LoVo (cell line): Measurements from ENCODE around the gene AMPH.
"Not testable (repeated sequence)": the region's sequence is repeated elsewhere in the genome, so short reads cannot be mapped to it uniquely, and the experiment has no call there.

ENCODE experiments used
- DNase-seq: peaks from one replicate; pipeline ENCODE4 v3.0.0-alpha.2; 2016; ENCODE audit warnings: low spot score

Gene AMPH

DNA sequence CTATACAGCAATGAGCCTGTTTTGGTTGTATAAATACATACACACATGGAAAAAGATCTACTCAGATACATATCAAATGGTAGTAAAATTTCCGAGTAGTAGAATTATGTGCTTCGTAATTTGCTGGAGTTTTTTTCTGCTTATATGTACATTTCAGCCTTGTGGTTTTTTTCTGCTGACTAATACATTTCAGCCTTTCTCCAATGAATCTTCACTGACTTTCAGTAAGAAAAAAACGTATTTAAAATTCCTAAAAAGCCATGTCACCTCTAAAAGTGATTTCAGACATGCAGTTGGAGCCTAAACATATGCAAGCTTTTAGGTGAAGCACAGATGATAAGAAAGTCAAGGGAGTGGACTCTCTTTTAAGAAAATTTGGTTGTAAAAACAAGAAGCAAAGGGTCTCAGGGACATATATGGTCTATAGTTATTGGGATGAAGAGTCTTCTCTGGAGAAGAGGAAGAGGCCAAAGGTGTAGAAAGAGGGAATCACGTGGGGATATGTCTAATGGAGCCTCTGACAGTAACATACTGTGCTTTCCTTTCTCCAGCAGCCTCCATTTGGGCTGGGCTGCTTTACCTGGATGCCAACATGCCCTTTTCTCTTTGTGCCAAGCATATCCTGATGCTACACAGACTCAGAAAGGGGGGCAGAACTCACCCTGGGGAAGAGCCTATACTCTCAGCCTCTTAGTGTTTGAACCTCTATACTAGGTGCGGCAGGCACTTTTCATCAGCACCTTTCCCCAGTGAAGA is 2.4 kb downstream of the AMPH start:
- no peak for DNase-seq

DNA sequence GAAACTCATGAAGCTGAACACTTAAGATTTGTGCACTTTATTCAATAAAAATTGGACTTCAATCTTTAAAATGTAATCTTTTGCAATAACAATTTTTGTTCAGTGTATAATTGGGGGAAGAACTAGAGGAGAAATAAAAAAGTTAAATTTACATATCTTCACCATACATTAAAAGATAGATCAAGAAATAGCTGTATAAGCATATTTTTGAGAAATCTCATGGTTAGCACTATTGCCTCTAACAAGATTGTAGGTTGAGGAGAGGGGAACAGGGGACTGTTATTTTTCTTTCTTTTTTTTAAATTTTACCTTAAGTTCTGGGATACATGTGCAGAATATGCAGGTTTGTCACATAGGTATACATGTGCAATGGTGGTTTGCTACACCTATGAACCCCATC is 5.3 kb downstream of the AMPH start:
- no peak for DNase-seq

DNA sequence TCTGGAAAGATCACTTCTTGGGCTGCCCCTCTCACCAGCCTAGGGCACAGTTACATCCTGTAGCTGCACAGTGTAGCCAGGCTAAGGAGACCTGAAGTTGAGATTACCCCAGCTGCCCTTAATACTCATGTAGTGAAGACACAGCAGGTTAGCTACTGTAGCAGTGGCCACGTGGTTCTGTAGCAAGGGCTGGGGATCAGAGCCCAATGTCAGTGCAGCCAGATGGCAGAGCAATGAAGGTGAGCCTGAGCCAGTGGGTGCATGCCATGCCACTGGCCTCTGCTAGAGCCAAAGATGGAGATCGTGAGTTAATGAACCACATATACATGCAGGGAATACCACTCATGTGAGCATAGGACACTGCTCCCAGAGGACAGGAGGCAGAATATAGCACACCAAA is 15.5 kb downstream of the AMPH start:
- DNase-seq, result no peak

DNA sequence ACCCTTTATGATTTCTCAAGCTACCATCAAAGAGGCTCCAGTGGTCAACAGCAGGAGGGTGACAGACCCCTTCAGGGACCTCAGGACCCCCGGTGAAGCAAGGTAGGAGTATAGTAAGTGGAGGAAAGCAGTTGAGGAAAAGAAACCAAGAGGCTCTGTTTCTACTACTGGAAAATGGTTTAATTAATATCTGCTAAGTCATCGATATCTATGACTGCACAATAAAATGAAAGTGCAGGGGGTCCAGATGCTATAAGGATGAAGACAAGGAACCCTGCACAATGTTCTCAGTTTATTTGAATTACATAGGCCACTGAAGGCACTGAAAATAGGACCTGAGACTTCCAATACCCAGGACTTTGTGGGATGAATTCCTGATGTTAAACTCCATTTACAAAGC is 23.7 kb downstream of the AMPH start:
- DNase-seq, result no peak

DNA sequence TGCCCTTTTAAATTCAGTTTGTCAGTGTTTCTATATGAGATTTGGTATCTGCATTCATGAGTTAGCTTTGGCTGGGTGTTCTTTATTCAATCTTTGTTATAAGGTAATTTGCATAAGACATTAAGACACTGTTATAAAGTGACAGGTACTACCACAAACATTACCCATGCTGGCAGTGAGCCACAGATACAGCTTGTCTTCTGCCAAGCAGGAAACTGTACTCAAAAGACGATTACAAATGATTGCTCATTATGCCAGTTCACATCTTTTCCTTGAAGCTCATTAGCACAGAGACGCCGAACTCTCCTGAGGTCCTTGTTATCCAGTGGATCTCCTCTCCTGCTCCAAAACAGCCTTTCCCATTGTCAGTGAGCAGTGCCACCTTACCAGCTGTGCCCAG is 30.4 kb downstream of the AMPH start:
- no peak for DNase-seq

DNA sequence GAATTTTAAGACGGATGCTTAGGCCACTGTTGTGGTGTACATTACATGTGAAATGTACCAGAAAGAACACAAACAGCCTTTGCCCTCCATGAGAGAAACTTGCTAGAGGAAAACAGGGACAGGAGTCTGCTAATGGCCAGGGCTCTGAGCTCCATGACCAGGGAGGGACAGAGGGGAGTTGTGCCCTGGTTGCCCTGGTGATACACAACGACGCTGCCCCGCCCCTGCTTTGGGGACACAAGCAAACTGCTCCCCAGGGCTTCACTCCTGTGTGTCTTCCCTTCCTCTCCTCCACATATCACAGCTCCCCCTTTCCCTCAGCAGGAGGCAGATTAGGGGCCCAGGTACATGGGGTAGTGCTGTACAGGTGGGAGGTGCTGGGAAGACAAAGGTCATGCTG is 36.2 kb downstream of the AMPH start:
- no peak for DNase-seq

DNA sequence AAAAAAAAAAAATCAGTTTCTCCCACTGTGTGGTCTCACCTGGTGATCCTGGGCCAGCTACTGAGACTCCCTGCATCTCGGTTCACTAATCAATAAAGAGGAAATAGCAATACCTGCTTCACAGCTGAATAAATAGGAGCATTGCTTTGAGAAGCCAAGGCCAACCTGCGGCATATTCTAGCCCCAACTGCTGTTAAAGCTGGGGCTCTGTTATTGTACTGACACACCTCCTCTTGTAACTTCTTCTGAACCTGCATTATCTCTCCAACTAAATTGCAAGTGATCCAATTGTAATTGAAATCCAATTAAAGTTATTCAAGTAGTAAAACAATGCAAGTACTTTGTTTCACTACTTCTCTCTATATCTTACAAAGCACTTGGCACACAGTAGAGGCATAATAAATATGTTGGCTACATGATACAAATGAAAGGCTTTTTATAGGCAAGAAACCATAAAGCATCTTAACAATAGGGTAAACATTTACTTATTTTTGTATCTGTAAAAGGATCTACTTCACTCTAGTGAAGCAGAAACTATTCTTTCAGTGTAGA is 38.4 kb downstream of the AMPH start:
- DNase-seq, result no peak

DNA sequence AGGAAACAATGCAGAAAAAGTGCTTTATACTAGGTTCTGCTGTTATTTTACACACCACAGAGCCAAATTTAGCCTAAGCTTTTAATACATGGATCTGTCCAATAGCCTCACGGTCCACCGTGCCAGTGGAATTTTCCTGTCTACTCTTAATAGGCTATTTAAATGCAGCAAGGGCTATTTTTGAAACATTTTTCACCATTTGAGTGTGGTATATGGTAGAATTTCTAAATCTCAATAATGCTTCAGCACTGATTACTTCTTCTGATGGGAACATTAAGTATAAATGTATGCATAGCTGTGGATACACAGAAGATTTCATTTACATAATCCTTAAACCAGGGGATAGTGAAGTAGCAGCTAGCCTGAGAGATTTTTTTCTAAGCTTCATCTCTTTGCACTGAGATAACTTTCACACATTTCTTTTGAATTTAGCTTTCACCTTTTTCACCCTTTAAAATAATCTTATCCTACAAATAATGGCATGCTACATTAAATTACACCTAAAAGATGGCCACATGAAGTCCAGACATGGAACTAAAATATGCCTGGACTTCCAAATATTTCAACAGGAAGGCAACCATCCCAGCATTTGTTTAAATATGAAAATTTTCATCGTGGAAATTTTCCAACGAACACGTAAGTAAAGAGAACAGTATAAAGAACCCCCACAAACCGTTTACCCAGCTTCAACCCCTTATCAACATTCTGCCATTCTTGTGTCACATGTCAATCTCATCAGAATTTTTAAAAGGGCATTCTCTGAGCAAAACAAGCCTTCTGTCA is 45.4 kb downstream of the AMPH start:
- DNase-seq, result no peak

DNA sequence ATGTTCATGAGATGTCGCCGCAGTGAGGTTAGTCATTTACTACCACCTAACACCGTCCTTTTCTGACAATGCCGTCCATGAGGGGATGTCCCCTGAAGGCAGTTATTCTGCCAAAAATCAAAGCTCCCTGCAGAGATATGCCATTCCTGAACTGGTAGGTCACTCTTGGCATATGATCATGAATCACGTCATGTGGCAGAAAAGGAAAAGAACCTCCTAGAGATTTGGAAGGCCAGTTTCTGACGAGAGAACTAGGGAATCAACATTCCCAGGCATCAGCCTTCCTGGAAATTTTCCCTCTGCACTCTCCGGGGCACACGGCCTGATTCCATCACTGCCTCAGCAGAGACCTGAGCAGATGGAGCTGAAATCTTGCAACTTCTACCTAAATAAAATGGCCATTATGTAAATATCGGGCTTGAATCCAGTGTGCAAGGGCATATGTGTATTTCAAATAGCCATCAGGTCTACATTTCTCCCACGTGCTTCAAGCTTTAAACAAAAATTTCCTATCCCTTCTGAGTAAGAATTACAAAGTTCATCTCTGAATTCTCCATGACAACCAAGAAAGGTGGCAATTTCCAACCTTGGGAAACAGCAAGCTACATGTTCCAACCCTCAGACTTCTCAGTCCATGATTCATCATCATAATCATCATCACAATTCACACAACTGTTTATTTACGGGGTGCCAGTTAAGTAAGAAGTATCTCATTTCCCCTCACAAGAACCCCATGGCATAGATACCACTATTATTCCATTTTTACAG is 46.5 kb downstream of the AMPH start:
- no peak for DNase-seq

DNA sequence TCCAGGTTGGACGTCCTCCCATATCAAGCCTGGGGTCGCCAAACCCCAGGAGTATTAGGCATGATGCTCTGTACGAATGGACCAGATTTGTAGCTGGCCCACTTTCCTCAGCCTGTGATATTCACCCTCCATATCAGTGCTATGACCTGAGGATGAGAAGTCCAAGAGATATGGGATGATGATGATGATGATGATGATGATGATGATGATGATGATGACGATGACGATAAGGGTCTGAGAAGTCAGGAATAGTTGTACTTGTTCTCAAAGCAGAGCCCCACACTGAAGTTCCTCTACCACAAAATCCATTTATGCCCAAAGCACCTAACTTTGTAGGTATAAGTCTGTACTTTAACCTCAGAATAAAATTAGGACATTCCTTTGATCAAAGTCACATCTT is 50.7 kb downstream of the AMPH start:
- DNase-seq, result no peak

DNA sequence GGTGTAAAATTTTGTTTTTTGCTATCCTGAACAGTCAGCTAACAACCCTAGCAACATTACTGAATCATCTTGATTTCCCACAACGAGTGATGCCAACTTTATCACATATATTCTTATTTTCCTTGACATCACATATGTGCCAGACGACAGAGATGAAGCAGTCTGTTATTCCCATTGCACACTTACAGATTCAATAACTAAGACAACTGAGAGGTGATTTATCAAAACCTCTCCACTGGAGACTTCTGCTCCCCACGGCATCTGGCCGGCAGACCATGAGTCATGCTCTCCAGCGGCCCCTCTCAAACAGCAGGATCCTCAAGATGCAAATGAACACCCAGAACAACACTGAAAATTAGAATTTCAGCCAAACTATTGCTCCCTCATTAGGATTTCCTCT is 57.1 kb downstream of the AMPH start:
- no peak for DNase-seq

DNA sequence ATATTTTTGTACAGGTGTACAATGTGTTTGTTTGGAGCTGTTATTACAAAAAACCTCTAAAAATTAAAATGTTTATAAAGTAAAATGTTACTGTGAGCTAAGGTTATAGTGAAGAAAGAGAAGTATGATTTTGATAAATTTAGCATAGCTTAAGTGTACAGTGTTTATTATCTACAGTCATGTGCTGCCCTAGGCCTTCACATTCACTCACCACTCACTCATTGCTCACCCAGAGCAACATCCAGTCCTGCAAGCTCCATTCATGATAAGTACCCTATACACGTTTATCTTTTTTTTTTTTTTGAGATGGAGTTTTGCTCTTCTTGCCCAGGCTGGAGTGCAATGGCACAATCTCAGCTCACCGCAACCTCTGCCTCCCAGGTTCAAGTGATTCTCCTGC is 59.6 kb downstream of the AMPH start:
- DNase-seq, result not testable (repeated sequence)

DNA sequence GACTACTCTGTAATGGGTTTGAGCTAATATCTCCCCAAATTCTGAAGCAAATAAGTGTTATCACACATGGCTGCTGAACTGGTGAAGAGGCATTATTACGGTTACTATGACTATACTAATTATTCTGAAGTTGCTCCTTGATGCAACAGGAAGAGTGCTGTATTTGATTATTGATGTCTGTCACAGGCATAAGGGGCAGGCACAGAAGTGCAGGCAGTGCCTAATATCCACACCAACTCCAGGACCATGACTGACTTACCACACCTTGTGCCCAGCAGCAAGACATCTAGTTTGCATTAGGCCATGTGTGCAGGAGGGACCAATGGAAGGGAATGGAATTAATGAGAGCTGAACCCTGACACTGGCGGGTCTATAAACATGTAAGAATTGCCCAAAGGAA is 62.7 kb downstream of the AMPH start:
- no peak for DNase-seq

DNA sequence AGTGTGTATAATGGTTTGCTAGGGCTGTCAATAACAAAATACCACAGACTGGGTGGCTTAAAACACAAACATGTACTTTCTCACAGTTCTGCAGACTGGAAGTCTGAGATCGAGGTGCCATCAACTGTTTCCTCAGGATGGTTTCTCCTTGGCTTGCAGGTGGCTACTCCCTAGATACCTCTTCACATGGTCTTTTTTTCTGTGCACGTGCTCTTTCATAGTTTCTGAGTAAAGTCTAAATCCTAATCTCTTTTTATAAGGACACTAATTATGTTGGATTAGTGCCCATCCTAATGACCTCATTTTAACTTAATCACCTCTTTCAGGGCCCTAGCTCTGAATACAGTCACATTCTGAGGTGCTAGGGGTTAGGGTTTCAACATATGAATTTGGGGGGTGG is 65.9 kb downstream of the AMPH start:
- DNase-seq, result no peak

DNA sequence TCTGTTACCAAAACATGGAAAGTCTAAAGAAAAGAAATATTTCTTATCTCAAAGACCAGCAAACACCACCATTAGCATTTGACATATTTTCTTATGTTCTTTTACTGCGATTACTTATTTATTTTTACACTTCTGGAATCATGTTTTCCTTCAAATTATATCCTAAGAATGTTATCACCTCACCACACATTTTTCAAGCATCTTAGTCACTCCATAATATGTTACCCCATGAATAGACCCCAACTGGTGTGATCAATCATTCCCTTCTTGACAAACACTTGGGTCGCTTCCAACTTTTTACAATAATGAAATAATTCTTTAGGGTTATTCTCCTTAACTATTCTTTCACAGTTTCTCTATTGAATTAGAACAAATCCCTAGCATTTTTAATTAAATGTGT is 67.4 kb downstream of the AMPH start:
- no peak for DNase-seq

DNA sequence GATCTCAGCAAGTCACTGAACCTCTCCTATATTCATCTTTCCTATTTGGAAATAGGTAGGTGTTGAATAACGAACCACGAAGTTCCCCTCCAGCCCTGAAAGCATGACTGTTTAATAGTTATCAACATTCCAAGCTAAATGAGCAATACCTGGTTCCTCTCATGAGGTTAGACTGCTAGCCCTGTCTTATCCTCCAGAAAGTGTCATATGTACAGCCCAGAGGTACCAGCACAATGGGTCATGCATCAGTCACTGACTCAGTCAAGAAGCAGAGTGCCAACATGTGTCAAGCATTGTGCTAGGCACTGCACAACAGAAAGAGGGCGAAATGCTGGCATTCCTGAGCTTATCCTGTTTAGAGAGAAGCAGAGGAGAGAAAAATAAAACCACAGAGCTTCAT is 70.0 kb downstream of the AMPH start:
- no peak for DNase-seq

DNA sequence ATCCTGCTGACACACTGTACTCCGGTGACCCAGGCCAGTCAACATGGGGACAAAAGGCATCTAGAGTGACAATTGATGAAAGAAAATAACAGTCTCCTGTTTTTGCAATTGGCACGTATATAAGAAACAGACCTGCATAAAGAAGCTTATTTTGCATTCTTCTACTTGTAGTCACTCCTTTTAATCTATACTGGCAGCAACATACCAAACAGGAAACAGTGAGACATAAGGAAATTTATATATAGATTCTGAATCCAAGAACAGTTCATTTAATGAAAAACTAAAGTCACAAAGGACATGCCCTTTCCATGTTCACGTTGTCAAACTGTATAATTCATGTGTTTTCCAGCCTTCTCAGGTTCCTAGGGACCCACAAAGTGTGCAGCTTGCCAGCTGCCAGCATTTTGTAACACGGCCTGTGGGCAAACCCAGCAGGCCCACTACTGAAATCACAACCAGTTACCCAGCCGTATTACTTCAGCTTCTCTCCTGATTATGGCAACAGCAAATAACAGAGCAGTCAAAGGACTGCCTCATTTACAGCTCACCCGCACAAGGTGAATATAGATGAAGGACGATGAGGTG is 72.3 kb downstream of the AMPH start:
- no peak for DNase-seq

DNA sequence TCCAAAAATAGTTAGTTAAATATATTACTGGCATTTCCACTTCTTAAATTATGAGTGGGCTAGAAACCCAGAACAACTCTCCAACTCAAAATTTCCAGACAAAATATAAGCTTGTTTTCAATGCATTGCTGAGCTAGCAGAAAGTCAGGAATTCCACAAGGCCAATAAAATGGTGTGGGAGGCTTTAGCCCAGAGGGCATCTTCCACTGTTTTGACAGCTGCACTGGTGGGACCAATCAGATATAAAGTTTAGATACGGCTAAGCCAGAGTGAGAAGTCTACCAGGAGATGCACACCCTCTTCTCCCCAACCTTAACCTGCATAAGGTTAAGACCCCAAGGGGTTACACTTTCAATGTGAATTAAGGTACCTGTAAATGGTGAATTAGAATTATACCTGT is 76.6 kb downstream of the AMPH start:
- no peak for DNase-seq

DNA sequence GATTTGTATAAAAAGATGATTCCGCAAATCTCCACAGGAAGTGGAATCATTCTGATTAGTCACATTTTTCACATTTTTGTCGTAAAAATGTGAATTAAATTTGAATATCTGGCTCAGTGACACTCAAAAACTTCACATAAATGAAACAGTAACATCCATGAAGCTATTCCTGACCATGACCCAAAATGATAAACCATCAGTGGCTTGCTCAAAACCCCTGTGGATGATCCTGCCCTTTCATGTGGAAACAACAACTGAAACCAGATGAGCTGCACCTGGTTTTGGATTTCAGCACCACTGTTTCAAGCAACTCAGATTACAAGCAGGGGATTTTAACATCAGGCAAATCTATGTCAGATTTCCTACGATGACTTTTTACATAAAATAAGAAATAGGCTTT is 80.3 kb downstream of the AMPH start:
- DNase-seq, result no peak

DNA sequence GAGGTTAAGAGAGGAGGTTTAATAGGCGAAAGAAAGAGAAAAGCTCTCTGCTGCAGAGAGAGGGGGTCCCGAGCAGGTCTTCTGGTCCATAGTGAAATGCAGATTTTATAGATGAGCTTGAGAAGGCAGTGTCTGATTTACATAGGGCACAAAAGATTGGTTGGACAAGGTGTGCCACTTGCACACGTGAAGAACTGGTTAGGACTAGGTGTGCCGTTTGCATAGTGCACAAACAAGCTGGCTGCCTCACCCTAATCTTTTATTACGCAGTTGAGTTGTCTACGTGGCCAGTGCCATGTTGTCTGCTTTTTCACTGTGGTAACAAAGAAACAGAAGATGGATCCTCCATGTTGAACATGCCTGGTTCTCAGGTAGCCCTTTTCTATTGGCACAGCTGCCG is 82.6 kb downstream of the AMPH start:
- no peak for DNase-seq

DNA sequence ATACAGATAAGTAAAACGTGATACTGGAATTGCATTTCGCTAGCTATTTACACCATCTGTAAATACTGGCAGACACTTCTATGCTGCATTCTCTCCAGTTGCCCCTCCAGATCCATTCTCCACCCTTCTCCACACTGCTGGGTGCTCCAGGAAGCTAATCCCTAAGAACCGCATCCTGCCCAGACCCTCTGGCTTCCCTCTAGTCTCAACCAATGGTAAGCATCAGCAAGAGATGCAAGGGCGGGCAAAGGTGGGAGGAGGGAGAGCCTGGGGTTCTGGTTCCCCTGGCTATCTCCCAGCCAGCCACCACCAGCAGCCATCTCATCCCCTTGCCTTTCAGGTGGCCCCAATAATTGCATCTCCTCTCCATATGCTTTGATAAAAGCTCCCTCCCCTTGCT is 84.4 kb downstream of the AMPH start:
- DNase-seq, result no peak

DNA sequence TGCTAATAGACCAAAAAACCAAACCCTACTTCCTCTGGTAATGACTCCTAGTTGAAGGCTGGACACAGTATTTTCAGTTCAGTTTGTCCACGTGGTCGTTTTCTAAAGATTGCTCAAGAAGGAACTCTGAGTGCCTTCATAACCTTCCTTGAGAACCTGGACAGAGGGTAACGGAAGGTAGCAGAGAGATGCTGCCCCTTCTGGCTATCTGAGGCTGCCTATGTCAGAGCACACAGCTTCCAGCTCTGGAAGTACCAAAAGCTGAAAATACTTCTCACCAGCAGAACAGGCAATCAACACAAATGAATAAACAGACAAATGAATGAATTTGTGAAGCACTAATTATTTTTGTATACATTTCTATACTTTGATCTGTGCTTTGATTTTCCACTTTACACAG is 85.2 kb downstream of the AMPH start:
- DNase-seq, result no peak
